HG02623 (cell line): ENCODE results near the gene GSN.

ENCODE experiments used
- ATAC-seq: cut with Tn5 transposase; IDR thresholded peaks from one replicate; pipeline ENCODE4 v1.9.1; 2021; ENCODE audit warnings: moderate library complexity; ENCODE audit not compliant: unreplicated experiment

Gene GSN

GRCh38 chr9:121368745-121369144, 100.8 kb downstream of the GSN start:
- no peak for ATAC-seq

GRCh38 chr9:121369595-121370265, 101.8 kb downstream of the GSN start, which contains the start of gene STOM:
Gene STOM, minus strand, starts transcription at chr9:121370250. Its CDS starts 63 bp downstream, at chr9:121370187.
- ATAC-seq: peak; percentile 50

DNA sequence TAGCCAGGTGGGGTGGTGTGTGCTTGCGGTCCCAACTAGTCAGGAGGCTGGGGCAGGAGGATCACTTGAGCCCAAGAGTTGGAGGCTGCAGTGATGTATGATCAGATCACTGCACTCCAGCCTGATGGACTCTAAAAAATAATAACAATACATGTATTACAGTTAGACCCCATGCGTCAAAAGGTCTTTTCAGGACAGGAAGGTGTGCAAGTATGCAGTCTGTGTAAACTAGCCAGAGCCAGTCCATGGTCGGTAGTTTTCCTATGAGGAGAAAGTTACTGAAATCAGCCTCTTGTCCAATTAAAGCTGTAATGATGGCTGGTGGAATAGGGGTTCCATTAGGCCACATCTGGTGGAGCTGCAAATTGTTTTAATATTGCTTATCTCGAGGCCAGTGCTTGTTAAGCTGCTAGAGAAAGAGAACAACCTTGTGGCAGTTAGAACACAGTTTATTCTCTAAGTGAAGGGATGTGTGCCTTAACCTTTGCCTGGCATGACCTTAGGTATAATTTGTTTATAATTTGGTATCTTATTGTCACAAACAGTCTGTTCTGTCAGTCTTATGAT, 103.6 kb downstream of the GSN start:
- ATAC-seq: no peak

GRCh38 chr9:121372239-121373010, 104.5 kb downstream of the GSN start:
- no peak for ATAC-seq

DNA sequence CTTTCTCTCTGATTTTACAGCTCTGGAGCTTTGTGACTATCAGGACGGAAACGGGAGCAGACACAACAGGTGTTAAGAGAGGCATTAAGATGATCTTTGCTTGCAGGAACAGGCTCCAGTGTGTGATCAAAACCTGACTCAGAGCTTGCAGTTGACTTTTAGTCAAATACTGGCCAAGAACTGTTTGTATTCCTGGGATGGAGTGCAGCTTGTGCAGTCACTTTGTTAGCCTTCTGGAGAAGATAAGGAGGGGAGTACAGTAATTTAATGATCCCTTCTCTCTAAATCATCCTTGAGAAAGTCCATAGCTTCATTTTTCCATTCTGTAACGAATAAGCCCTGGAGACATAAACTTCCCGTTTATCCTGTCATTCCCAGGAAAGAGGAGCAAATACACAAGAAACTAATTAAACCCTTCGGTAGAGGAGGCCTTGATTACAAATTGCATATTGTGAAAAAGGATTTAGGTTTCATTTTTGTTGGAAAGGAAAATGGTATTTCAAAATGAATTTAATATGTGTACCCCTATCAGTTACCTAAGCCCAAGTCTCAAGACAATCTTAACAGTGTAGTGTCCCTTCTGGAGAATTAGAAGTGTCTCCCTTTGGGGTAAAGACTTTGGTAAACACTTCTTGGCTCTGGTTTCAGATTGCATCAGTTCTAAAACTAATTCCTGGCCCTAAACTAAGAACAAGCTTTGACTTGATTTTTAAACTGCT, 105.2 kb downstream of the GSN start:
- no peak for ATAC-seq

GRCh38 chr9:121376214-121376830, 108.4 kb downstream of the GSN start:
- ATAC-seq: no peak

- ATAC-seq: no peak
Measured at GRCh38 chr9:121380846-121381245, 112.9 kb downstream of the GSN start.
